ENCODE results near the gene DEFB118. TPM values are rescaled to one million over a fixed set of nuclear protein-coding genes. Genes with fewer than 3 reads are reported as not detected.

DEFB118 gene
- total RNA-seq, 1 experiment from 2014 or later = not detected

GRCh38 chr20:31418307-31418706, 49.9 kb downstream of the DEFB118 start:
- DNase-seq = no peak
- Mint-ChIP-seq H3K36me3 (ENCODE audit: insufficient read depth, unreplicated experiment) (no peaks in the 10 kb centered on the region), H3K27ac (ENCODE audit: unreplicated experiment) (no peak overlapping the region), H3K27me3 (ENCODE audit: insufficient read depth, unreplicated experiment) (peaks cover 22% of the 10 kb centered on the region), H3K4me1 (ENCODE audit: low read depth, unreplicated experiment) (no peaks in the 10 kb centered on the region), H3K4me3 (ENCODE audit: unreplicated experiment) (no peak overlapping the region), H3K9me3 (ENCODE audit: unreplicated experiment) (no peaks in the 10 kb centered on the region)
- Histone ChIP-seq H3K9me3 (no peaks in the 10 kb centered on the region; the same call in 1 of the 2 replicates), H3K36me3 (ENCODE audit: control insufficient read depth, insufficient read depth, low read length) (no peaks in the 10 kb centered on the region), H3K4me1 (no peaks in the 10 kb centered on the region), H3K4me3 (ENCODE audit: low read depth, low read length) (no peak overlapping the region), H3K27me3 (replicated peaks; ENCODE audit: control insufficient read depth, insufficient read depth, low read length) (no peaks in the 10 kb centered on the region)
- no peak for TF ChIP-seq CTCF (IDR thresholded peaks at IDR 0.05; ENCODE audit: insufficient read depth in 1 of 2, low read depth in 1 of 2, low read length in 1 of 2, severe bottlenecking in 1 of 2, unreplicated experiment in 1 of 2)
- intact Hi-C loops (cut with micrococcal nuclease; ENCODE audit: unreplicated experiment) = no loop called here
- POLR2A ChIA-PET = no interaction called here
- CTCF ChIA-PET = no interaction called here
- no TSS peak for BruUV-seq (replicated peaks)

Other genes with a start within 250 kb of the DEFB118 start
- gene DEFB115, start 110.9 kb upstream of the DEFB118 start, total RNA-seq (2022) = not detected in 2 replicates
- gene DEFB116, start 60.0 kb upstream of the DEFB118 start, total RNA-seq (2022) = not detected in 2 replicates
- gene DEFB119, start 22.0 kb downstream of the DEFB118 start, total RNA-seq (2022) = not detected in 2 replicates
- gene DEFB121, start 37.6 kb downstream of the DEFB118 start, total RNA-seq (2022) = not detected in 2 replicates
- not detected in 2 replicates for gene DEFB123, start 72.0 kb downstream of the DEFB118 start, total RNA-seq (2022)
- not detected in 2 replicates for gene DEFB124, start 106.5 kb downstream of the DEFB118 start, total RNA-seq (2022)
- gene REM1, start 106.7 kb downstream of the DEFB118 start, total RNA-seq (2022) = not detected in 2 replicates
- gene HM13, start 145.8 kb downstream of the DEFB118 start, total RNA-seq (2022) = 435 and 443 TPM in 2 replicates
- 157 and 163 TPM in 2 replicates for gene ID1, start 236.7 kb downstream of the DEFB118 start, total RNA-seq (2022)